RCC 7860 (cell line): ENCODE measurements around the gene ANO4.
A peak's percentile ranks its signal among the peaks of the same experiment; 100 is the strongest.
"Not testable (repeated sequence)": the region's sequence is repeated elsewhere in the genome, so short reads cannot be mapped to it uniquely, and the experiment has no call there.

Source experiments
- DNase-seq: peaks from one replicate; pipeline ENCODE4 v3.0.0-alpha.2; 2015; ENCODE audit warnings: low spot score
- FAIRE-seq: peaks from 2 replicates; lab custom pipeline; 2012; peaks lifted over from hg19 to GRCh38; lab: Jason Lieb, UNC

ANO4 gene

GRCh38 chr12:101027200-101027599 lies 232.6 kb downstream of the ANO4 start:
- FAIRE-seq, result no peak
- no peak for DNase-seq

GRCh38 chr12:101027816-101028215 lies 233.2 kb downstream of the ANO4 start:
- no peak for FAIRE-seq
- no peak for DNase-seq

GRCh38 chr12:101038289-101038871 lies 243.8 kb downstream of the ANO4 start:
- DNase-seq (no peak), FAIRE-seq (no peak)

DNA sequence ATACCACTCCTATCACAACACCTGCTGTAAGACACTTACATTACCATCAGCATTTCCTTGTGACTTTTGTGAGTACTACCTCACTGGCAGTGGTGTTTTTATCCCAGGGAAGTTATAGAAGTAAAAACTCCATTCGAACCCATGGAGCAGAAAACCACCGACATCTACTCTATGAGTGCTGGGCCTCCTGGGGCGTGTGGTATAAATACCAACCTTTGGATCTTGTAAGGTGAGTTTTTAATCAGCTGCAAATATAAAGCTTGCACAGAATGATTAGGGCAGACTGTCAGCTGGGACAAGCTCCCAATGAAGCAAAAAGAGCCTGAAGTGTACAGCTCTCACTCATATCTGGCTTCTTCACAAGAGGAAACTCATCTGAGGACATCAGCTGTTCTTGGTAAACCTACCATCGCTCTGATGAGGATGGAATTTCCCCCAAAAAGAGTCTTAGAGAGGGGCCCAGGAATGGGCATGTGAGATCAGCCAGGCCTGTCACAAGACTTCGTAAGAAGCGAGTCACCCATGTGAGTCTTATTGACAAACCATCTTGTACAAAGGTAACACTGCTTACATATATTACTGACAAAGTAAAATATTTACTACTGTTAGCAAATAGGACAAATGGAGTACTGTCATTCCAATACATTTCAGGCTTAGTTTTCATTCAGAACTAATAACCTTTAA lies 245.4 kb downstream of the ANO4 start:
- no peak for FAIRE-seq

DNA sequence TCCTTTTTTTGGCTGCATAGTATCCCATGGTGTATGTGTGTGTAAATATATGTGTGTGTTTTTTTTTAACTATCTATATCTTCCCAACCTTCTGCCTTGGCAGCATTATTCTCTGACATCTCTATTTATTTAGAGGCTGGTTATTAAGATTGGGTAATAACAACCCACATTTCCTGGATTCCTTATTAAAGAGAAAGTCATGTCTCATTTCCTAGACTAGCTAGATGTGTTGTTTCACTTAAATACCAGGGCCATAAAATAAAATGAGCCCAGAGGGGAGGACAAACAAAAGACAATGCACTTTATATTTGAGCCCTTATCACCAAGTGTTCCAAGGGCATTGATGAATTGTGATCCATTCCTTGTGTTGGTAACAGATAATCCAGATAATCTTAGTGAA lies 246.4 kb downstream of the ANO4 start:
- FAIRE-seq (no peak), DNase-seq (no peak)

More for the DNA sequence above, 245.4 kb downstream of the ANO4 start:
- DNase-seq, result peak; percentile 12

GRCh38 chr12:101042211-101042610 lies 247.6 kb downstream of the ANO4 start:
- DNase-seq (no peak), FAIRE-seq (no peak)

GRCh38 chr12:101044512-101045059 lies 250.0 kb downstream of the ANO4 start:
- no peak for DNase-seq
- FAIRE-seq, result no peak

DNA sequence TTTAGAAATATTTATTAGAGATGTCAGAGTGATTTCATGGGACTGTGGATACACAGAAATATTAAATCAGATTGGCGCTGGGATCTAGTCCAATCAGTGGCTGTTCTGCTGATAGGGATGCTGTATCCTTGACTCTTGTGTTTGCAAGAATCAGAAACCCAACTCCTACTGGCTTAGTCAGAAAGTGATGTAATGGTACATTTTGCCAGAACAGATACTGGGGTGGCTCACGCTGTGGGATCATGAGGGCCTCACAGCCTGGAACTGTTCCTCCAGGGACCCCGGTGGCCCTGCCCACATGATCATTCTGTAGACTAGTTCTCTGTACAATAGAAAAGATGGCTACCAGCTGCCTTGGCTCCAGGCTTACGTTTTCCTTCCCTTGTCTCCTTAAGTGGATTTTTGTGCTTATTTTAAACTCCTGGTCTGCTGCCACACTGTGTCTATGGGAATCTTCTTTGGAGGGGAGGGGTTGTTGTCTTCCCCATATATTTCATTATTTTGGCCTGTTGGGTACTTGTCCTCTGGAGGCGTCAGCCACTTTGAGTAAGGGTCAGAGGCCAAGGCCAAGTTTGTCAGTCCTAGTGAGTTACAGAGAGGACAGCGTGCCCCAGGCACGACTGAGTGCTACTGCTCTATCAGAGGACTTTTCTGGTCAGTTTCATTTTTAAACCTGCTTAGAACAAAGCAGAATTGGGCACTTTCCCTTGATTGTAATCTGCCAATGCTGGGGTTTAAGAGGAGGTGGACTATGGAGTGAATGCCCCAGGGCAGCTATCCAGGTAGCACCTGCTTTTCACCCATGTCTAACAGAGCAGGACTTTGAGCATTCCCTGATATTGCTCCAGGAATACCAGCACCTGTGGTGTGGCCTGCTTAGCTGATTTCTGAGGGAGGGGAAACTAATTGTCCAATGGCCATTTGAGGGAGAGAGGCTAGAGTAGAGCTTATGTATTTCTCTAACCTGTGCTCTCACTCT lies 251.2 kb downstream of the ANO4 start:
- DNase-seq, result no peak
- no peak for FAIRE-seq

DNA sequence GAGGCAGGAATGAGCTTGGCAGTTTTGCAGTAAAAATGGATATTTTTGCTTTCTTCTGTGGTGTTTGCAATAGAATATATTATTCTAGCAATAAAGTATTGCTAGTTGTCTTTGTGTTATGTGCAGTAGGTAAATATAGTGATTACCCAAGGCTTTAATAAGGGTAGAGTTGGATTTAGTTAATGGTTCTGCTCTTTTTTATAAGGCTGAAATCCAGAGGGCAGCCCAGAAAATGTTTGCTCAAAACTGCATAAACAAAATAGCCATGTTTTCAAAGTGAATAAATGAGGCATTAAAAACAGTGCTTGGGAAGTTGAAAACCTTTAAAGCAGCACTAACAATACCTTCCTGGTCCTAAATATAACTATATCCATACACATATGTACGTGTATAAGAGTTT lies 253.1 kb downstream of the ANO4 start:
- DNase-seq (no peak), FAIRE-seq (no peak)

DNA sequence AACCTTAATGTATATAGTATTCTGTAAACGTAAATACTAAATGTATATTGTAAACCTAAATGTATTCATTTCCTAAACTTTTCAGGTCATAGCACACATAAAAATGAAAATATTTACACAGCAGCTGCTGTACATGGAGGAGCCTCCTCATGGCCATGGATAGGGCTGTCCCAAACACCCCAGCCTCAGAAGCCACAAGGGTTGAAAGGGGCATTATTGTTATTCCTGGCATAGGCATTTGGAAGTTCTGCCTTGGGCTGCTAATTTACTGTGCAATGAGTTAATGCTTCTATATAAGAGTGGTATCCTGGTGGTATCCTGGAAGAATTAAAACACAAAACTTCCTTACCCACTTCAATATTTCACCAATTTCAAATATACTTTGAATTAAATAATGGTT lies 256.1 kb downstream of the ANO4 start:
- FAIRE-seq (no peak), DNase-seq (no peak)

- FAIRE-seq (no peak), DNase-seq (no peak)
These were observed 256.6 kb downstream of the ANO4 start for GRCh38 chr12:101051151-101051550.

DNA sequence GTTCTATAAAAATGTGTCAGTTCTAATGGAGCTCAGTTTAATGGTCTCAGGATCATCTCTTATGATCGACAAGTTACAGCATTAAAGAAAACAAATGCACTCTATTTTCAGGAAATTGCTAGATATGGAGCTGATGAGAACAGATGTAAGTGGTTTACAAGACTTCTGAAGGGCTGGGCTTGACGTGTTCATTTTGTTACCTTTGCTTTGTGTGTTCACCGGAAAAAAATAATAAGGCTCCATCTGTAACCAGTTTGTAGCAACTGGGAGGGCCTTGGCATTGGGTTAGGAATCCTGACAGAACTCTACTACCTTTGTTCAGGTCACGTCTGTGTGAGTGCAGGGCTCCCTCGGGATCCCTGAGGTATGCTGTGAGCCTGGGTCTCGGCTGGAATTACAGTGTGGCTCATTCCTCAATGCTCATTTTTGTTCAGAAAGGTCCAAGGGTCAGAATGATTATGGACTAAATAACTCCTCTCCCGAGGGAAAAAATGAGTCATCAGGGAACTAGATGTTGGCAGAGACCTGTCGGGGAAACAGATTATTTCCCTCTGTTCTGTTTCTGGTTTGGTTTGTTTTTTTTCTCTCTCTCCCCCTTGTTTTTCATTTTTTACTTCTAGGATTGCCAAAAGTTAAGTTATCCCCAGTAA lies 257.4 kb downstream of the ANO4 start:
- FAIRE-seq (peak; percentile 91), DNase-seq (peak; percentile 88)

- no peak for DNase-seq
- no peak for FAIRE-seq
These were observed 258.6 kb downstream of the ANO4 start for GRCh38 chr12:101053203-101053602.

DNA sequence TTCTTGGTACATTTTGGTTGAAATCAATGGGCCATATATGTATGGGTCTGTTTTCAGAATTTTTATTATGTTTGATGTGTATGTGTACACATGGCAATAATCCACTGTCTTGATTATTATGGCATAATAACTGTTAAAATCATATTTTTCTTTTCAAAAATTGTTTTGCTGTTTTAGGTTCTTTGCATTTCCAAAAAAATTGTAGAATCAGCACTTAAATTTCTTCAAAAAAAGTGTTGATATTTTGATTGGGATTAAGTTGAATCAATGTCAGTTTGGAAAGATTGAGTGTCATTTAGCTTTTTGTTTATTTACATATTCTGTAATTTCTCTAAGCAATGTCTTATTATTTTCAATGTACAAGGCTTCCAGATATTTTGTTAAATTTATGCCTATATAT lies 261.4 kb downstream of the ANO4 start:
- DNase-seq, result no peak
- FAIRE-seq, result no peak

GRCh38 chr12:101062508-101062907 lies 267.9 kb downstream of the ANO4 start:
- FAIRE-seq, DNase-seq: not testable (repeated sequence)

DNA sequence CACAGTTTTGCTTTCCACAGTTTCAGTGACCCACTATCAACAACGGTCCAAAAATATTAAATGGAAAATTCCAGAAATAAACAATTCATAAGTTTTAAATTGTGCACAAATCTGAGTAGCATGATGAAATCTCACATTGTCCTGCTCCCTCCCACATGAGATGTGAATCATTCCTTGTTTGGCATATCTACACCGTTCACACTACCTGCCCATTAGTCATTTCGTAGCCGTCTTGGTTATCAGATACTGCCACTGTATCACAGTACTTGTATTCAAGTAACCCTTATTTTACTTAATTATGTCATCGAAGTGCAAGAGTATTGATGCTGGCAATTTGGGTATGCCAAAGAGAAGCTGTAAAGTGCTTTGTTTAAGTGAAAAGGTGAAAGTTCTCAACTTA lies 270.1 kb downstream of the ANO4 start:
- FAIRE-seq, result no peak

GRCh38 chr12:101066489-101066888 lies 271.9 kb downstream of the ANO4 start:
- FAIRE-seq, result no peak
- DNase-seq, result no peak

More for the DNA sequence above, 270.1 kb downstream of the ANO4 start:
- no peak for DNase-seq

DNA sequence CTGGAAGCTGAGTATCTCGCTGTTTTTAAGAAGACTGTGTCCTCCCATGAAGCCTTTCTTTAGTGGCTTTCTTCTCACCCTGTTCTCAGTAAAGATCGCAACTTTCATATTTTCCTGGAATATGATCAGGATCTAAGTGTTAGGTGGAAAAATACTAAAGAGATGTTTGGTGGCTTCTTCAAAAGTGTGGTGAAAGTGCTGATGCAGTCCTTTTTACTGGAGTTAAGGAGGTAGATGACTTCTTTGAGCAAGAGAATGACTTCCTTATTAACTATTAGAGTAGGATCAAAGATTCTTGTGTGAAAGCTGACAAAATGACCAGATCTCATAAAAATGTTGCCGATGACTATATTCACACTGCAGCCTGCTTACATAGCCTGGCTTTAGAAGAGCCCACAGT lies 273.8 kb downstream of the ANO4 start:
- FAIRE-seq, result no peak
- DNase-seq, result no peak

DNA sequence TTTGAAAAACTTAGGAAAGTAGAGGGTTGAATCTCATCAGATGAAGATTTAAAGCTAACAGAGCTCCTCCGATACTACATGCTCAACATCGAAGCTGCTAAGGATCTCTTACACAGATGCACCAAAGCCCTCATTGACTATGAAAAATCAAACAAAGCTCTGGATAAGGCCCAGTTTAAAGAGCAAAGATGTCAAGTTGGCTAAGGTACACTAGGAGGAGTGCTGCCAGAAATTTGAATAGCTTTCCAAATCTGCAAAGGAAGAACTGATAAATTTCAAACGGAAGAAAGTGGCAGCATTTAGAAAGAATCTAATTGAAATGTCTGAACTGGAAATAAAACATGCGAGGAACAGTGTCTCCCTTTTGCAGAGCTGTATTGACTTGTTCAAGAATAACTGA lies 274.3 kb downstream of the ANO4 start:
- DNase-seq (no peak), FAIRE-seq (no peak)

DNA sequence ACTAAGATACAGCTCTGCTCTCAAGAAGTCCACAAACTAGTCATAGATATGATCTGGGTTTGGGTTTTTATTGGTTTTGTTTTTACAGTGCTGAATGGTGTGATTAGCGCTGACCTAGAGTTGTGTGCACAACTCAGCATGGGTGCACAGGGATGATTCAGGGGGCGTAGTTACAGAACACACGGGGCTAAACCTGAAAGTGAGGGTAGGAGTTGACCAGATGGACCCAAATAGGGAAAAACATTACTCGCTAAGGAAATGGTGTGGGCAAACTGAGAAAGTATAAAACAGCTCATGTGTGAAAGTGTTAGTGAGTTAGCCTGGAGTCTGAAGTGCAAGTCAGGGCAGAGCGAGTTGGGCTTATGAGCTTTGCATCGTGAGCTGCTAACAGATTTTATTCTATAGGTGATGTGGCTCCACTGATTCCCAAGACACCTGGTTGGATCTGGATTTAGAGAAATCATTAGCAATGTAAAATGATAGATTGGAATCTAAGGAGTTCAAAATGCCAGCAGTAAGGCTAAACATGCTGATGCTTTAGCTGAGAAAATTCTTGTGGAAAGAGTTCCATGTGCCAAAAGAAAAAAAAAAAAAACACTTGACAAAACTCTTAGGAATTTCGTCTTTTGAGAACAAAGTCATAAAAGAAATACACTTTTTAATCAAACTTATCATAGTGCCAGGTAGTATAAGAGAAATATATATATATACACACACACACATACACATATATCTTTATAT lies 280.5 kb downstream of the ANO4 start:
- no peak for DNase-seq
- FAIRE-seq, result no peak
